HG02798 (cell line): ENCODE measurements around the gene C11orf91.
"Not testable (repeated sequence)": the region's sequence is repeated elsewhere in the genome, so short reads cannot be mapped to it uniquely, and the experiment has no call there.

ENCODE experiments used
- ATAC-seq: cut with Tn5 transposase; IDR thresholded peaks from one replicate; pipeline ENCODE4 v1.9.1; 2021; ENCODE audit warnings: mild to moderate bottlenecking; ENCODE audit not compliant: unreplicated experiment, poor library complexity

The C11orf91 gene

DNA sequence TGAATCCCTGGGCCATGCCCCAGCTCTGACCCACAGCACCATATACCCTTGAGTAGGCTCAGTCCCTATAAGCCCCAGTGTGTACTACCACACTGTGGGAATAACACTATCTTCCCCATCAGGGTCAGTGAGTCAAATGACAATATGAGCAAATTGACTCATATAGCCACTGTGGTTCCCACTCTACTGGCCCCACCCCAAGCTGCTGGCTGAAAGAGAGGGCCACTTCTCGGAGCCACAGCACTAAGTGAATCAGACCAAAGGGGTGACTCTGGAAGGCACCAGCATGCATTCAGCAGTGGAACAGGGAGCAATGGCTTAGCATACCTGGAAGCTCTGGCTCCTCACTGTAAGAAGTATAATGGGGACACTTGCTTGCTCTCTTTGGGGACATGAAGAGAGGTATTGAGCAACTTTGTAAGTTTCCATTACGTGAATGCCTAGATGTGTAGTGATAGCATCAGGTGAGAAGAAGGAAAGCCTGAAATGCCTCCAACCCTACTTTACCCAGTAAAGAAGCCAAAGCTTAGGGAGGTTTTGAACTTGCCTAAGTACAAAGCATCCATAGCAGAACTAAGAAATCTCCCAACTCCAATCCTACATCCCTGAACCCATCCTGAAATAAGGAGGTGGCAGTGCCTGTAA is 22.1 kb upstream of the C11orf91 start:
- ATAC-seq = peak; percentile 86

DNA sequence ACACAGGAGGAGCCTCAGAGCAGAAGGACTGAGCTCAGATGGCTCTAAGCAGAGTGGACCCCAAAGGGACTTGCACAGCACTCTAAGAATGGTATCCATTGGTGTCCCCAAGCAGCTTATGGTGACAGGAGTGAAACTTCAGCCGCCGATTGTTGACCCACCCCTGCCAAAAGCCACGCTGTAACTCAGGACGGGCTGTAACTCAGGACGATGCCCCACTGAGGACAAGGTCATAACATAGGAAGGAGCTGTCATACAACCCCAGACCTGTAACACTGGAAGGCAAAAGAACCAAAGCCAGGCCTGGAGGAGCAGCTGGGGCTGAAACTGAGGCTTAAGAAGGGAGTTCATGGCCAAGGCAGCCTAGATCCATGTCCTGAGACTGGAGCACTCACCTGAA is 21.4 kb upstream of the C11orf91 start:
- no peak for ATAC-seq

DNA sequence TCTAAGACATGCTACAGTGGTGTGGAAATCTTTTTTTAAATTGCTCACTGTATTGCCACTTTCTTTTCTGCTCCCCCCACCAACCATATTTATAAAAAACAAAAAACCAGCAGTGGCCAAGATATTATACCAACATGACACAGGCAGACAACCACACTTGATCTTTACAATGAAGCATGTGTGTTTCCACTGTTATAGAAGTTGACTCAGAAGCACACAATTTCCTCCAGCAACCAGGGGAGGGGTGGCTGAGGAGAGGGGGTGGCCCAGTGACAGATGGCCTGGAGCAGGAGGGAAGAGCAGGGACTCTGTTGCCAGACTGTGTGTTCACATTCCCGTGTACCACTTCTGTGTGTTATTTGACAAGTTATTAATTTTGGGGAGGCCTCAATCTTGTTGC is 20.8 kb upstream of the C11orf91 start:
- ATAC-seq = no peak

DNA sequence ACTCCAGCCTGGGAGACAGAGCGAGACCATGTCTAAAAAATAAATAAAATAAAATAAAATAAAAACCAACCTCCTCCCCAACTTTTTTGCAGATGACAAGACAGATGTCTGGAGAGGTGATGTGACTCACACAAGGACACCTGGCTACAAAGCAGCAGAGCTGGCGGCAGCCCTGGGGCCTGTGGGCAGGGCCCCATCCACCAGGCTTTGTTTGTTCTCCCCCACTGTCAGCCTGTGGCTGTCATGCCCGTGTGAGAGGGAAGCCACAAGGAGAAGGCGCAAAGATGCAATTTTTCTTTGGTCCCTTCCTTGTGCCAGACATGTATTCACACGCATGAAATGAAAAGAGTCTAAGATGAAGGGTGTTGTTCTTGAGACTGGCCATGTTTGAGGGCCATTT is 19.0 kb upstream of the C11orf91 start:
- no peak for ATAC-seq

DNA sequence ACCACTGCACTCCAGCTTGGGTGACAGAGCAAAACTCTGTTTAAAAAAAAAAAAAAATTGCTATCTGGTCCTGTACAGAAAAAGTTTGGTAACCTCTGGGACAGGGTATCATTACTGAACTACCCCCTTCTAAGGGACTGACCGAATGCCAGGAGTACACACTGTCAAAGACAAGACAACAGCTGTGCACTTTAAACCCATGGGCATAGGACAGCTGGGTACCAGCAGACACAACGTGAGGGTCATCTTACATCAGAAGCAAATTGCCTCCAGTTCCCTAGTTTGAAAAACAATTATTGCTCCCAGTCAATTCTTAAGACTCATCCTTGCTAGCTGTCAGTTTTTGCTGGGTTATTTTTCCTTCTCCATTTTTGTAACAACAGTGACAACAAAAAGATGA is 17.8 kb upstream of the C11orf91 start:
- ATAC-seq = no peak

DNA sequence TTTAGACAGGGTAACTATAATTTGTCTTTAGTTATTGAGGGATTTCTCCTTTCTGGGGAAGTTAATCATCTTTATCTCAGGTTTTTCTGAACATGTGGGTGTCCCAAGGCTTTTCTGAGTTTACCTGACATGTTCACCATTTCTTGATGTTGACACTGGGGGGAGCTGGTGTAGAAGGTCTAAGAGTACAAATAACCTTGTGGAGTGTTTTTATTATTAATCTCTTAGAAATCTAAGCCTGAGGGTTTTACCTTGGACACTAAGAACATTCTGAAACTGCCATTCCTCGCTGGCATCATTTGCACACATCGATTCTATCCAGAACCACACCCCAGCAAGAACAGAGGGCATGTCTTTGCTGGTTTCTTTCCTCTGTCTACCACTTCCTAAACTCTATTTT is 15.6 kb upstream of the C11orf91 start:
- ATAC-seq = no peak

- ATAC-seq = no peak
Measured at GRCh38 chr11:33713856-33714398, 13.3 kb upstream of the C11orf91 start.

- ATAC-seq = no peak
Measured at GRCh38 chr11:33713151-33713855, 12.7 kb upstream of the C11orf91 start.

DNA sequence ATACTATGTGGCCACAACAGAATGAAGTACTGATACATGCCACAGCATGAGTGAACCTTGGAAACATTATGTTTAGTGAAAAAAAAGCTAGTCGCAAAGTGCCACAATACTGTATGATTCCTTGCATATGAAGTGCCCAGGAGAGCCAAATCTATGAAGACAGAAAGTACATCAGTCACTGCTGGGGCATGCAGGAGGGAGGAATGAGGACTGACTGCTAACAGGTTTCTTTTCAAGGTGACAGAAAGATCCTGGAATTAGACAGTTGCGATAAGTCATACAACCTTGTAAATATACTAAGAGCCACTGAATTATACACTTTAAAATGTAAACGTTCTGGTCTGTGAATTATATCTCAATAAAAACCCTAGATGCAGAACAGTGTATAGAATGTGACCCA is 11.8 kb upstream of the C11orf91 start:
- ATAC-seq = no peak

DNA sequence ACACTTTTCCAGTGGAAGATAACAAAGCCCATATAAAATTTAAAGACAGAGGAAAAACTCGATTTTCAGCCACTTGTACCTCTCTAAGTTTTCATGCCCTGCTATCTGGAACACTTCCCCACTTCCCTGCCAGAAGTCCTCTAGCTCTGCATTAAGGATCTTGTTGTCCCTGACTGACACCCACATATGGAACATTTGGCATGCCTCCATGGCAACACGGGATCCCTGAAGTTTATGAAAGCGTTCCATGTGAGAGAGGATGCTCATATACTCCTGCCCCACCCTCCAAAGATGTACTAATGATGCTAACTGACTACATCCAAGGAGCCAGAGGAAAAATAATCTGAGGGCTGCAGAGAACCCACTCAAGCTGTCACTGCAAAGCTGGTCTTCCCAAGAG is 8.8 kb upstream of the C11orf91 start:
- ATAC-seq = no peak

- ATAC-seq = no peak
Measured at GRCh38 chr11:33708985-33709384, 8.4 kb upstream of the C11orf91 start.

DNA sequence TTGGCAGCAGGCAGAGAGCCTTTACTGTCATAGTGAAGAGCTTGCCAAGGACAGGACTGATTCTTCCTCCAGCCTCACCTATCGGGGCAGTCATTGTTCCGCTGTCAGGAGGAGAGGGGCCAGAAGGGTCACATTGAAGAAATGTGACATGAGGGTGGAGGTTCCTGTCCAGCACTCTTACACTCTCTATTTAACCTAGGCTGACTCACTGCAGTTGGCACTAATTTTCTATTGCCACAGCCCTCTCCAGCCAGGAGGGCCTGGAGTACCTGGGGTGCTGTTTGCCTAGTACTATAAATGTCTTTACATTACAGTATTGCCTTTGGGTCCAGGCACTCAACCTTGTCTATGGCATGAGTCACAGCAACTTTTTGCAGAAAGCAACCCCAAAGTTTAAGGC is 7.2 kb upstream of the C11orf91 start:
- ATAC-seq = not testable (repeated sequence)

DNA sequence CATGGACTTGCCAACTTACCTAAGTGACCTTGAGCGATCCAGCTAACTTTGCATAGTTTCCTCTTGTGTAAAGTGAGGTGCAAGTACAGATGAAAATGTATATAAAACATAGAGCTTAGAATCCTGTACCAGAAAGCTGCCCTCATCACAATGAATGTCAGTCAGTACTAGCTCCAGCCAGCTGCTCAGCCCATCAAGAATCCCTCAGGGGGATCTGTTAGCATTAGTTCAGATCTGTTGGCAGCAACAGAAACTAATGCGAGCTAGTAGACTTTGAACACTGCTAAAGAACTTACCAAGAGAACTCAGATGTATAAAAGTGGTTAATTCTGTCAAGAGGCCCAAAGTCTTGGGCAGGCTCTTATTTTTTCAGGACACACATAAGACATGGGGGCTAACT is 6.3 kb upstream of the C11orf91 start:
- no peak for ATAC-seq

DNA sequence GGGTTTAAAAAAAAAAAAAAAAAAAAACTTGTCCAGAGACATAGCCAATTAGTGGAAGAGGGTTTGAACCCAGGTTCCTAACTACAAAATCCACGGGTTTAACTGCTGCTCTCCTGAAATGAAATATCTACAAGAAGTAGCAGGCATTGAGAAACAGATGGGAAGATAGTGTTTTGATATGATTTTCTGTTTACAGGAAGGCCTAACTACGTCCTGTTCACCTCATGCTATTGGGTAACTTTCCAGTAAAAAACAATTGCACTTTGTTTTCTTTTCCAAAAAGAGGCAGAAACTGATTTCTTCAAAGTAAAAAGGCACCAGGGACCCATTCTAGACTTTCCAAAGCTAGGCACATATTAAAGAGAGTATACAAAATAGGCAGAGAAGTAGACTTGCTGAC is 5.9 kb upstream of the C11orf91 start:
- ATAC-seq = no peak

DNA sequence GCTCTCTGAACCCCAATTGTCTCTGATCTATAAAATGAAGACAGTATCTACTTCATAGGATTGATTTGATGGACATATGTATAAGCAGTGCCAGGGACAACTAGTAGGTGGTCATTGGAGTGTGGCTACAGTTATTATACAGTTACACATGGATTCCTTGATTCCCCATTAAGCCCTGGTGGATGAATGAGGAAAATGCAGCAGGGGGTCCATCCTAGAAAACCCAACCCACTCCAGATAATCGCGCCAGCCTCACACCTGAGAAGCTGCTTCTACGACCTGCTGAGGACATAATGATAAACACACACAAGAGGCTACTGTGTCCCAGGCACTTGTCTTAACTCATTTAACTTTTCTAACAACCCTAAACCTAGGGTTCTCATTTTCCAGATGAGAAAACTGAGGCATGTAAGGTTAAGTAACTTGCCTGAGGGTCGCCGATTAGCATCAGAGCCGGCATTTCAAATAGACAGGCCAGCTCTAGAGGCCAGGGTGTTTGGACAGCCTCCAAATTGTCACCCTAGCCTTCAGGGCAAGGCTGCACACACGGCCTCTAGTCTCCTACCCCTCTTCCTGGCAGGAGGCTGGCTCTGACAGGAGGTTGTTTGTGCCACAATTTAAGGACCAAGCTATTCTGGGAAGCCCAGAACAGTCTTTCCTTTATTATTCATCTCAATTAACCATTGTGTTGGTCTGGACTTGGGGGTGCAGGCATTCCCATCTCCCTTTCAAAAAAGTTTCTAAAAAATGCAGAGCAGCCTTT is 3.8 kb upstream of the C11orf91 start:
- ATAC-seq = no peak

DNA sequence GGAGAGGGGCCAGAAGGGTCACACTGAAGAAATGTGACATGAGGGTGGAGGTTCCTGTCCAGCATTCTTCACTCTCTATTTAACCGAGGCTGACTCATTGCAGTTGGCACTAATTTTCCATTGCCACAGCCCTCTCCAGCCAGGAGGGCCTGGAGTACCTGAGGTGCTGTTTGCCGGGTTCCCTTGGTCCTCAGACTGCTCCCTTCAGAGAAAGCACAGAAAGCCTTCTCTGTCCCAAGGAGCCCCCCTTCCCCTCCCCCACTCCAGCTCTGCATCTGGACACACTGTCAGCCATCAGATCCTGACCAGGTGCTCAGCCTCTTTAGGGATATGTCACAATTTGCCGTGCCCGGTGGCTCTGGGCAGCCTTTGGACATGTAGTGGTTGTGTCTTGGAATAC is 3.2 kb upstream of the C11orf91 start:
- ATAC-seq = no peak

DNA sequence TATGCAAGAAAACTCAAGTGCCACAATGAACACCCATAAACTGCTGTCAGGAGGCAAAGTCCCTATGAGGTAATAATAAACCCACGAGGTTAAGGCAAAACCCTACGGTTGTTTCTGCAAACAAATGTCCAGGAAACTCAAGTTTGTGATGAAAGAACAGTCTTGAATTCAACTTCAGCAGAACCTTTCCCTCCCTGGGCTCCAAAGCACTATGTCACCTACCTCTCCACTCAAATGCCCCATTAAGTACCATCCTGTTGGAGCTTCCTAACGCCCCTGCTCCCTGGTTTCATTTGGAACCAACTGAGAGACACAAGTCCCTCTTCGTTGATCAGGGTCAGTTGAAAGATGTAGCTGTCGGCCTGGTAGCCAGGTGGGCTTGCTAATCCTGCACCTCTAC is 2.6 kb upstream of the C11orf91 start:
- no peak for ATAC-seq

DNA sequence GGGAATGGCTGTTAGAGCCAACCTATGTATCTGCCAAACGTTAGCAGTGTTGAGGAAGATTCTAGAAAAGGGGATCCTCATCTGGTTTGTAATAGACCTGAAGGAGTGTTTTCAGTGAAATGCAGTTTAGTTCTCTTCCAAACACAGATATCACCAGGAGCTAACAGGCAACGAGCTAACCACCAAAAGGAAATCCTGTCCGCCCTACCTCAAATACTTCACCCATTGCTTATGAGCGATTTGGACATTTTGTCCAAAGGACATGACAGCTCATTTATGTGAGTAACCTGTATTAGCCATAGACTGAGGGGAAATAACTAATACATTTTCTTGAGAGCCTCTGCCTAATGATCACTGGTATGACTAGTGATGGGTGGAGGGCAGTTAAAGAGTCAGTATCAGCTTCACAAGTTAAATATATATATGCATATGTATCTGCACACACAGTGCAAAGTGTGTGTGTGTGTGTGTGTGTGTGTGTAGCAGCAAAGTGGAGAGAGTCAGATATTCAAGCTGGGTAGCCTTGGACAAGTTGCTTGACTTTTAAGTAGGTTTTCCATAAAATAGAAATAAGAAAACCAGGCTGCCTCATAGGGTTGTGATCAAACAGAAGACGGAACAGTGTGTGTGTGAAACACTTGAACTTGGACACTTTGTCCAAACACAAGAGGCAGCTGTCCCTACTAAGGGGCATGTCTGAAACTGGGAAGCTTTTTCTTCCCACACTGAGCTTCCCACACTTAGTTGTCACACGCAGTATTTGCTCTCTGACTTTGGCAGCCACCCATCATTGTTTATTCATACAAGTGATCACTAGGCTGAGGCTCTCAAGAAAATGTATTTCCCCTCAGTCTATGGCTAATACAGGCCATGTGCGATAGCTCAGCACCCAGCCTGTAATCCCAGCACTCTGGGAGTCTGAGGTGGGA is 940 bp upstream of the C11orf91 start:
- no peak for ATAC-seq

DNA sequence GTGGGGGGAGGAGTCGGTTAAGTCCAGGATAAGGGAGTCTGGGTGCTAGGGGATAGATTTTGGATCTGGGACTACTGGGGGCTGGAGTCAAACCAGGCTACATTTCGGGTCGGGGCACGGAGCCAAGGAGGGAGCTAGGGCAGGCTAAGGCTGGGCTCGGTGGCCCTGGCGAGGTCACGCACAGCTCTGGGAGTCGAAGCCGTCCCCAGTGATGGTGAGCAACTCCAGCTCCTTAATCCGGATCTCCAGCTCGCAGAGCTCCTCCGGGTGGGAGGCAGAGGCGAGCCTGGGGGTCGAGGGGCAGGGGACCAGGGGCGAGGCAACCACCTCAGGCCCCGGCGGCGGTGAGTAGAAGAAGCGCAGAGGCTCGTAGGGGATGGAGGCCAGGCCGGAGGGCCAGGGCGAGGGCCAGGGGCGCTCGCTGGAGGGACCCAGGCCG is 544 bp downstream of the C11orf91 start:
- ATAC-seq = no peak

GRCh38 chr11:33699515-33700062 is 1.0 kb downstream of the C11orf91 start:
- no peak for ATAC-seq
